Tracheal epithelial cell (primary cell): ENCODE results near the gene EXPH5. TPM values are rescaled to one million over a fixed set of nuclear protein-coding genes. Genes with fewer than 3 reads are reported as not detected.

Experiments
- total RNA-seq: library from RNA; depleted of rRNA; stranded (reverse); fragments of >200 nt; gene quantifications from 2 replicates; pipeline ENCODE4 v1.2.1, GENCODE V29; 2014

The EXPH5 gene
- total RNA-seq = 7.5 and 11.7 TPM in 2 replicates

GRCh38 chr11:108593214-108593922 is at the start of gene EXPH5:
EXPH5 (minus strand) TSS chr11:108593768; CDS start chr11:108593536, 232 bp downstream.

GRCh38 chr11:108498046-108498815 is 95.3 kb downstream of the EXPH5 start, which contains the start of gene POGLUT3:
POGLUT3 (minus strand) TSS chr11:108498384; CDS start chr11:108498366, 18 bp downstream.

GRCh38 chr11:108467091-108467823 is 126.3 kb downstream of the EXPH5 start, which contains the start of gene C11orf65:
C11orf65 (minus strand) TSS chr11:108467529; CDS start chr11:108461559, 5,970 bp downstream.

Other genes with a start within 250 kb of the EXPH5 start
- 0.43 and 1.2 TPM in 2 replicates for gene C11orf65, start 126.2 kb downstream of the EXPH5 start, total RNA-seq
- 2.4 and 8.5 TPM in 2 replicates for gene POGLUT3, start 95.4 kb downstream of the EXPH5 start, total RNA-seq
- gene DDX10, start 71.3 kb upstream of the EXPH5 start, total RNA-seq = 25.3 and 34.5 TPM in 2 replicates